Measurements from ENCODE around the gene CDH4.

Gene CDH4

DNA sequence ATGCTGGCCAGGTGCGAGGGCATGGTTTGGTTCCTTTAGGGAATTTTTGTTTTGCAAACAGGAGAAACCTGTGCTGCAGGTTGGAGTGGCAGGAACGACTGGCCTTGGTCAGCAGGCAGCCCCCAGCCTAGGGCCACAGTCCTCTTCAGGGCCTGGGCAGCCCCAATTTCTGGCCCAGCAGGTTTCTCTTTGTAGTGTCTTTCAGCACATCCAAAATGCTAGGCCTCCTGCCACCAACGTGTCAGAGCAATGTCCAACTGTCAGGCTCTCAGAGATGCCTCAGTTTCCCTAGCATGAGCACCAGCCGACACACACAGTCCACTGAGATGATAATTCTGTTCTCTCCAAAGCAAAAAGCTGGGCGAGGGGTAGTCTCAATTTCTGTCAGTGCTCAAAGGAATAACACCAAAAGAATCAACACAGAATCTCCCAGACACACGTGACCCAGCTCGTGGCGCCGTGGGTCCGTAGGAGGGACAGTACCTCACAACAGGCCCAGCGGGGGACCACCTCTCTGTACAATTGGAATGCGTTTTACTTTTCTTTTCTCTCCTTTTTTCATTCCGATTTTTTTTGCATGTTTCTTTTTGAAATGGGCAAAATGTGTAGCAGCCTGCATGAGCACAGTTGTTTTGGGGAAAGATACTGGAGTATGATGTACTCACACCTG is 687.8 kb downstream of the CDH4 start:
- Histone ChIP-seq H3K4me3 (ENCODE audit: low read depth, low read length) (no peak overlapping the region), H3K36me3 (ENCODE audit: control insufficient read depth in 2 of 2, insufficient read depth in 1 of 2, low read length in 2 of 2) (no peaks in the 10 kb centered on the region), H3K4me1 (ENCODE audit: control insufficient read depth, insufficient read depth, low read length) (no peaks in the 10 kb centered on the region), H3K9me3 (ENCODE audit: control insufficient read depth, insufficient read depth, low read depth, low read length) (no peaks in the 10 kb centered on the region), H3K27ac (ENCODE audit: extremely low read depth, low read depth, low read length) (no peak overlapping the region)
- ChIA-PET CTCF (interaction anchor here (0.6 kb wide), 2 partner anchors 232 to 1991 kb away, joined by 3 read pairs; no protein-coding TSS in a partner anchor), POLR2A (no interaction called here)
- TF ChIP-seq, protein P1, sequence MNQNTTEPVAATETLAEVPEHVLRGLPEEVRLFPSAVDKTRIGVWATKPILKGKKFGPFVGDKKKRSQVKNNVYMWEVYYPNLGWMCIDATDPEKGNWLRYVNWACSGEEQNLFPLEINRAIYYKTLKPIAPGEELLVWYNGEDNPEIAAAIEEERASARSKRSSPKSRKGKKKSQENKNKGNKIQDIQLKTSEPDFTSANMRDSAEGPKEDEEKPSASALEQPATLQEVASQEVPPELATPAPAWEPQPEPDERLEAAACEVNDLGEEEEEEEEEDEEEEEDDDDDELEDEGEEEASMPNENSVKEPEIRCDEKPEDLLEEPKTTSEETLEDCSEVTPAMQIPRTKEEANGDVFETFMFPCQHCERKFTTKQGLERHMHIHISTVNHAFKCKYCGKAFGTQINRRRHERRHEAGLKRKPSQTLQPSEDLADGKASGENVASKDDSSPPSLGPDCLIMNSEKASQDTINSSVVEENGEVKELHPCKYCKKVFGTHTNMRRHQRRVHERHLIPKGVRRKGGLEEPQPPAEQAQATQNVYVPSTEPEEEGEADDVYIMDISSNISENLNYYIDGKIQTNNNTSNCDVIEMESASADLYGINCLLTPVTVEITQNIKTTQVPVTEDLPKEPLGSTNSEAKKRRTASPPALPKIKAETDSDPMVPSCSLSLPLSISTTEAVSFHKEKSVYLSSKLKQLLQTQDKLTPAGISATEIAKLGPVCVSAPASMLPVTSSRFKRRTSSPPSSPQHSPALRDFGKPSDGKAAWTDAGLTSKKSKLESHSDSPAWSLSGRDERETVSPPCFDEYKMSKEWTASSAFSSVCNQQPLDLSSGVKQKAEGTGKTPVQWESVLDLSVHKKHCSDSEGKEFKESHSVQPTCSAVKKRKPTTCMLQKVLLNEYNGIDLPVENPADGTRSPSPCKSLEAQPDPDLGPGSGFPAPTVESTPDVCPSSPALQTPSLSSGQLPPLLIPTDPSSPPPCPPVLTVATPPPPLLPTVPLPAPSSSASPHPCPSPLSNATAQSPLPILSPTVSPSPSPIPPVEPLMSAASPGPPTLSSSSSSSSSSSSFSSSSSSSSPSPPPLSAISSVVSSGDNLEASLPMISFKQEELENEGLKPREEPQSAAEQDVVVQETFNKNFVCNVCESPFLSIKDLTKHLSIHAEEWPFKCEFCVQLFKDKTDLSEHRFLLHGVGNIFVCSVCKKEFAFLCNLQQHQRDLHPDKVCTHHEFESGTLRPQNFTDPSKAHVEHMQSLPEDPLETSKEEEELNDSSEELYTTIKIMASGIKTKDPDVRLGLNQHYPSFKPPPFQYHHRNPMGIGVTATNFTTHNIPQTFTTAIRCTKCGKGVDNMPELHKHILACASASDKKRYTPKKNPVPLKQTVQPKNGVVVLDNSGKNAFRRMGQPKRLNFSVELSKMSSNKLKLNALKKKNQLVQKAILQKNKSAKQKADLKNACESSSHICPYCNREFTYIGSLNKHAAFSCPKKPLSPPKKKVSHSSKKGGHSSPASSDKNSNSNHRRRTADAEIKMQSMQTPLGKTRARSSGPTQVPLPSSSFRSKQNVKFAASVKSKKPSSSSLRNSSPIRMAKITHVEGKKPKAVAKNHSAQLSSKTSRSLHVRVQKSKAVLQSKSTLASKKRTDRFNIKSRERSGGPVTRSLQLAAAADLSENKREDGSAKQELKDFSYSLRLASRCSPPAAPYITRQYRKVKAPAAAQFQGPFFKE (tag by site-specific recombination; IDR thresholded peaks at IDR 0.05; ENCODE audit: borderline replicate concordance), result no peak
- TF ChIP-seq ZSCAN30 (tag by site-specific recombination; IDR thresholded peaks at IDR 0.05) (no peak), OVOL3 (tag by site-specific recombination; IDR thresholded peaks at IDR 0.05) (no peak)

DNA sequence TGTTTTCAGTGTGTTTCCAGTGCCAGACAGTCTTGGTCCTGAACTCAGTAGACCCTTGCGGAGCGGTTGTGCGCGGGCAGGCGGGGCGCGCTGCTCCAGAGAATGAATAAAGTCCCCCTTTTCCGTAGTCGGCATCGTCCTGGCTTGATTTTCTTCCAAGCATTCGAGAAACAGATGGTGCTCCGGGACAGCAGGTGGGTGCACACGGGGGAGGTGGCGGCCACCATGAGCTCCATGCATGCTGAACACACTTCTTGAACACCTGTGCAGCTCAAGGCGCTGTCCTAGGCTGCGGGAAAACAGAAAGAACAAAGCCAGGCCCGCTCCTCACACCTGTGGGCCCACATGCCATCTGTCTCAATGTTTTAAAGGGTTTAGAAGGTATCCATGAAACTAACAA is 688.4 kb downstream of the CDH4 start:
- POLR2A ChIA-PET, result no interaction called here
- no peaks in the 10 kb centered on the region for H3K36me3 ChIP-seq (ENCODE audit: control insufficient read depth in 2 of 2, insufficient read depth in 1 of 2, low read length in 2 of 2)
- no peaks in the 10 kb centered on the region for H3K4me1 ChIP-seq (ENCODE audit: control insufficient read depth, insufficient read depth, low read length)
- TF ChIP-seq ZSCAN30 (tag by site-specific recombination; IDR thresholded peaks at IDR 0.05) (no peak), SCRT2 (tag by site-specific recombination; IDR thresholded peaks at IDR 0.05) (no peak), ZNF560 (tag by site-specific recombination; IDR thresholded peaks at IDR 0.05; ENCODE audit: borderline replicate concordance) (no peak), ZNF19 (tag by site-specific recombination; IDR thresholded peaks at IDR 0.05; ENCODE audit: low read depth) (no peak), KLF10 (tag by site-specific recombination; IDR thresholded peaks at IDR 0.05) (no peak), ZNF302 (tag by site-specific recombination; IDR thresholded peaks at IDR 0.05; ENCODE audit: low read depth) (no peak), ZNF2 (tag by site-specific recombination; IDR thresholded peaks at IDR 0.05) (no peak), IKZF3 (tag by site-specific recombination; IDR thresholded peaks at IDR 0.05) (no peak), ZNF366 (tag by site-specific recombination; conservative IDR thresholded peaks at IDR 0.05) (no peak), ZNF776 (tag by site-specific recombination; IDR thresholded peaks at IDR 0.05; ENCODE audit: borderline replicate concordance) (no peak), ZNF530 (tag by site-specific recombination; IDR thresholded peaks at IDR 0.05; ENCODE audit: low read depth) (no peak), ZNF223 (tag by site-specific recombination; IDR thresholded peaks at IDR 0.05) (no peak), ZNF792 (tag by site-specific recombination; IDR thresholded peaks at IDR 0.05) (no peak), ZNF416 (tag by site-specific recombination; IDR thresholded peaks at IDR 0.05) (no peak), ZNF555 (tag by site-specific recombination; conservative IDR thresholded peaks at IDR 0.05) (no peak), MYNN (tag by site-specific recombination; IDR thresholded peaks at IDR 0.05; ENCODE audit: borderline replicate concordance) (no peak)
- TF ChIP-seq, protein P2, sequence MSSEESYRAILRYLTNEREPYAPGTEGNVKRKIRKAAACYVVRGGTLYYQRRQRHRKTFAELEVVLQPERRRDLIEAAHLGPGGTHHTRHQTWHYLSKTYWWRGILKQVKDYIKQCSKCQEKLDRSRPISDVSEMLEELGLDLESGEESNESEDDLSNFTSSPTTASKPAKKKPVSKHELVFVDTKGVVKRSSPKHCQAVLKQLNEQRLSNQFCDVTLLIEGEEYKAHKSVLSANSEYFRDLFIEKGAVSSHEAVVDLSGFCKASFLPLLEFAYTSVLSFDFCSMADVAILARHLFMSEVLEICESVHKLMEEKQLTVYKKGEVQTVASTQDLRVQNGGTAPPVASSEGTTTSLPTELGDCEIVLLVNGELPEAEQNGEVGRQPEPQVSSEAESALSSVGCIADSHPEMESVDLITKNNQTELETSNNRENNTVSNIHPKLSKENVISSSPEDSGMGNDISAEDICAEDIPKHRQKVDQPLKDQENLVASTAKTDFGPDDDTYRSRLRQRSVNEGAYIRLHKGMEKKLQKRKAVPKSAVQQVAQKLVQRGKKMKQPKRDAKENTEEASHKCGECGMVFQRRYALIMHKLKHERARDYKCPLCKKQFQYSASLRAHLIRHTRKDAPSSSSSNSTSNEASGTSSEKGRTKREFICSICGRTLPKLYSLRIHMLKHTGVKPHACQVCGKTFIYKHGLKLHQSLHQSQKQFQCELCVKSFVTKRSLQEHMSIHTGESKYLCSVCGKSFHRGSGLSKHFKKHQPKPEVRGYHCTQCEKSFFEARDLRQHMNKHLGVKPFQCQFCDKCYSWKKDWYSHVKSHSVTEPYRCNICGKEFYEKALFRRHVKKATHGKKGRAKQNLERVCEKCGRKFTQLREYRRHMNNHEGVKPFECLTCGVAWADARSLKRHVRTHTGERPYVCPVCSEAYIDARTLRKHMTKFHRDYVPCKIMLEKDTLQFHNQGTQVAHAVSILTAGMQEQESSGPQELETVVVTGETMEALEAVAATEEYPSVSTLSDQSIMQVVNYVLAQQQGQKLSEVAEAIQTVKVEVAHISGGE (tag by site-specific recombination; conservative IDR thresholded peaks at IDR 0.05; ENCODE audit: low read depth), result no peak
- TF ChIP-seq, protein P3, sequence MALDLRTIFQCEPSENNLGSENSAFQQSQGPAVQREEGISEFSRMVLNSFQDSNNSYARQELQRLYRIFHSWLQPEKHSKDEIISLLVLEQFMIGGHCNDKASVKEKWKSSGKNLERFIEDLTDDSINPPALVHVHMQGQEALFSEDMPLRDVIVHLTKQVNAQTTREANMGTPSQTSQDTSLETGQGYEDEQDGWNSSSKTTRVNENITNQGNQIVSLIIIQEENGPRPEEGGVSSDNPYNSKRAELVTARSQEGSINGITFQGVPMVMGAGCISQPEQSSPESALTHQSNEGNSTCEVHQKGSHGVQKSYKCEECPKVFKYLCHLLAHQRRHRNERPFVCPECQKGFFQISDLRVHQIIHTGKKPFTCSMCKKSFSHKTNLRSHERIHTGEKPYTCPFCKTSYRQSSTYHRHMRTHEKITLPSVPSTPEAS (tag by site-specific recombination; IDR thresholded peaks at IDR 0.05), result no peak
- CTCF ChIA-PET, result interaction anchor here (0.6 kb wide), 1 partner anchor 232 kb away, joined by 3 read pairs; no protein-coding TSS in a partner anchor
- H3K9me3 ChIP-seq (ENCODE audit: control insufficient read depth, insufficient read depth, low read depth, low read length), result no peaks in the 10 kb centered on the region
- H3K27ac ChIP-seq (ENCODE audit: extremely low read depth, low read depth, low read length), result no peak overlapping the region
- H3K4me3 ChIP-seq (ENCODE audit: low read depth, low read length), result no peak overlapping the region
